Hematopoietic multipotent progenitor cell treated with erythropoietin and hydrocortisone succinate and interleukin-3 and kit ligand, for 17 days (in vitro differentiated cells): ENCODE data around the gene ZNF385C.

Experiments
- DNase-seq: peaks from one replicate; pipeline ENCODE4 v3.0.0-alpha.2; 2015; ENCODE audit warnings: low spot score

The ZNF385C gene

GRCh38 chr17:41988418-41988817 is 109.9 kb downstream of the ZNF385C start:
- no peak for DNase-seq

DNA sequence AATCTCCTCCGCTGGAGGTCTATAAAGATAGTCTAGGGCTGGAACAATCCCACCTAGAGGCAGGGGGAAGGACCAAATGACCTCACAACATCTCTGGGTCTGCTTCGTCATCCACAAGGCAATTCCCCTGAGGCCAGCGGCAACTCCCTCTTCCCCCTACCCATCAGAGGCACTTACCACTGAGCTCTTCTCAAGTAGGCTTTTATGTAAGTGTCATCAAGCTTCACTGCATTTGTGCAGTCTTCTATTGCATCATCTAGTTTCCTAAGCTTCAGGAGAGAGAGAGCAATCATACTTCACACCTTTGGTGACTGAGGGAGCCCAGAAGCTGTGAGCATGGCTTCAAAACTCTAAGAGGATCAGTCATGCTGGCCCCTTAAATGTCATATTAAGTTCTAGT is 110.6 kb downstream of the ZNF385C start:
- DNase-seq, result no peak

DNA sequence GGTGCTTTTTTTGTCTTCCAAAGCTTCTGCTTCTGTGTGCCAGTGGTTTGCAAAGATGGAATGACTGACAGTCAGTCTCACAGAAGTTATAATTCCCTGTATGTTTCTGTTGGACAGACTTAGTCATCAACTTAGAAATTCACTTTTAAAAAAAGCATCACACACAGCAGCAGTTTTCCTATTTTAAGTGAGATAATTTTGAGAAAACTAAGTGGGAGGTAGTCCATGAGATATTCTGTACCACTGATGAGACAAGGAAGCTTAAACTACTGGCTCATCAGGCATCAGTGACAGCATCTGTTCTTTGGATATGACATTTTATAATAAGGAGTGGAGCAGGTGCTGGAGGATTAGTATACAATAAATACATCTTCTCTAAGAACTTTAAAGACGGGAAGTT is 111.6 kb downstream of the ZNF385C start:
- no peak for DNase-seq

DNA sequence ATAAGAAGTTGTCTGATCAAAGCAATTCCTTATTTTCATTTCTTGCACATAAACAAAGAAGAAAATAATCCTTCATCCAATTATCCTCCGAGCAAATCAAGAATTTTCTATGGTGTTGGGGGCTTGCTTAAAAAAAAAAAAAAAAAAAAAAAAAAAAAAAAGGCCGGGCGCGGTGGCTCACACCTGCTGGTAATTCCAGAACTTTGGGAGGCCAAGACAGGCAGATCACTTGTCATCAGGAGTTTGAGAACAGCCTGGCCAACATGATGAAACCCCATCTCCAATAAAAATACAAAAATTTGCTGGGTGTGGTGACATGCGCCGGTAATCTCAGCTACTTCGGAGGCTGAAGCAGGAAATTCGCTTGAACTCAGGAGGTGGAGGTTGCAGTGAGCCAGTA is 112.4 kb downstream of the ZNF385C start:
- DNase-seq, result no peak

GRCh38 chr17:41984454-41984853 is 113.8 kb downstream of the ZNF385C start:
- no peak for DNase-seq

GRCh38 chr17:41982026-41982760 is 116.1 kb downstream of the ZNF385C start:
- no peak for DNase-seq

GRCh38 chr17:41977991-41978390 is 120.3 kb downstream of the ZNF385C start:
- no peak for DNase-seq

DNA sequence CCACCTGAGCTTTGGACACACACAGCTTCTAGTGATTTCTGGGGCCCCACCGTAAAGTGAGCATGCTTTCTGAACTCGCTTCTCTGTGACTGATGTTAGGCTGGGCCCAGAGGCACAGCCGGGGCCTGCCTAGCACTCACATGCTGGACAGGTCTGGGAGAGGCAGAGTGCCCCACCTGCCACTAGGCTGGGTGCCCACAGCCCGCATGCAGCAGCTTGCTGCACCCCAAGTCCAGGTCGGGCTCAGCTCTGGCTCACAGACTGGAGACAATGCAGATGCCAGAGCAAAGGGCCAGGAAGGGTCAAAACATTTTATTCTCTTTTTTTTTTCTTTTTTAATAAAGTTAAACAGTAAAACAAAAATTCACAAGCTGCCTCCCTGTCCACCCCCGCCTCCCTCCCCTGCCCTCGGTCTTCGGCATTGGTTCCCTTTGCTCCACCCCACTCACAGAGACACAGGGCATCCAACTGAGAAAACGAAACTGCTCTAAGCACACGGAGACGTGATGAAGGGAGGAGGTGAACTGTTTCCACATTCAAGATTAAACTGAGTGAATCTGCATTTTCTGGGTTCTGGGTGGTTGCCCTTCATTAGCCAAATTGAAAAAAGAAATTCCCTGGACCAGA is 122.0 kb downstream of the ZNF385C start:
- no peak for DNase-seq
